ENCODE measurements around the gene PTEN. TPM values are rescaled to one million over a fixed set of nuclear protein-coding genes. Genes with fewer than 3 reads are reported as not detected.

Gene PTEN
- total RNA-seq, 1 experiment from 2014 or later = 58.7 TPM

DNA sequence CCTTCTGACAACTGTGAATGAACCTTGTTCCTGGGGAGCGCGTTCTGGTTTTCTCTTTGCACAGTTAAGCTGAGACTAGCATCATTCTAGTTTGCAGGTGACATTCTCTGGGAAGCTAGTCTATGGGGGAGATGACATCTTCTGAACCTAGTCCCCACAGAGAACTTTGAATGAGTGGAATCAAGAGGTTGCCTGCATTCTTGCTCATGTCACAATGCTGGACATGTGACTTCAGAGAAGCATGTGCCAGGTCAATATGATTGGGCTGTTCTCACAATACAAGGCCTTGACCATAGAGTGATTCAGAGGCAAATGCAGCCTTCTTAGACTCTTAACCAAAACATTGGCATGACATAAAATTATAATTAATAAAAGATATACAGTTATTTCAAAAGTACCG is 22.2 kb upstream of the PTEN start:
- H3K79me2 ChIP-seq (ENCODE audit: insufficient read depth, low read length) = no peaks in the 10 kb centered on the region
- H3K9me3 ChIP-seq (ENCODE audit: control insufficient read depth in 1 of 2, insufficient read depth in 1 of 2, low read depth in 1 of 2, low read length in 2 of 2) = no peaks in the 10 kb centered on the region
- no peak overlapping the region for H3K9ac ChIP-seq (ENCODE audit: low read length)
- no peaks in the 10 kb centered on the region for H3K9me2 ChIP-seq (ENCODE audit: insufficient read depth)
- ChIA-PET POLR2A (interaction anchor here (1.1 kb wide), 1 partner anchor 21 kb away, joined by 4 read pairs; no protein-coding TSS in a partner anchor), RAD21 (ENCODE audit: low non-redundant PET in 1 of 2, low total read pairs in 2 of 2, uncharacterized antibody in 2 of 2, unreplicated experiment in 2 of 2) (interaction anchor here in 1 of 2 experiments (0.7 kb wide), 1 partner anchor 1138 kb away, joined by 3 read pairs; no protein-coding TSS in a partner anchor), CTCF (no interaction called here)
- H2AFZ ChIP-seq (ENCODE audit: low read depth, low read length, poor library complexity, severe bottlenecking) = no peak overlapping the region
- ATAC-seq = no peak
- H3K4me3 ChIP-seq (replicated peaks in 1 of 2; ENCODE audit: low read depth in 1 of 2, low read length in 2 of 2) = no peak overlapping the region
- intact Hi-C loops (cut with micrococcal nuclease) = no loop called here
- no peak overlapping the region for H3K4me2 ChIP-seq (ENCODE audit: low read length)
- no peaks in the 10 kb centered on the region for H3K36me3 ChIP-seq (ENCODE audit: control insufficient read depth in 1 of 2, insufficient read depth in 2 of 2, low read length in 2 of 2)
- BruUV-seq (replicated peaks) = no TSS peak
- no peak for DNase-seq (ENCODE audit: low read depth, low spot score)
- no peak overlapping the region; the same call in 1 of the 2 replicates for H3K27ac ChIP-seq (ENCODE audit: low read depth, low read length)
- H3K4me1 ChIP-seq (ENCODE audit: control insufficient read depth in 1 of 2, insufficient read depth in 2 of 2, low read length in 2 of 2) = peaks cover 37 to 54% of the 10 kb centered on the region in 2 experiments
- H4K20me1 ChIP-seq (ENCODE audit: insufficient read depth) = no peaks in the 10 kb centered on the region
- TF ChIP-seq MAX (IDR thresholded peaks at IDR 0.05) (peak; percentile 42; the same call in 1 of the 2 replicates), CTCF (IDR thresholded peaks at IDR 0.05 in 2 of 3, conservative IDR thresholded peaks at IDR 0.05 in 1 of 3; ENCODE audit: borderline replicate concordance in 1 of 3, insufficient read depth in 1 of 3, low read depth in 2 of 3, low read length in 2 of 3) (no peak)
- no peaks in the 10 kb centered on the region for H3K27me3 ChIP-seq (ENCODE audit: insufficient read depth, low read length)

DNA sequence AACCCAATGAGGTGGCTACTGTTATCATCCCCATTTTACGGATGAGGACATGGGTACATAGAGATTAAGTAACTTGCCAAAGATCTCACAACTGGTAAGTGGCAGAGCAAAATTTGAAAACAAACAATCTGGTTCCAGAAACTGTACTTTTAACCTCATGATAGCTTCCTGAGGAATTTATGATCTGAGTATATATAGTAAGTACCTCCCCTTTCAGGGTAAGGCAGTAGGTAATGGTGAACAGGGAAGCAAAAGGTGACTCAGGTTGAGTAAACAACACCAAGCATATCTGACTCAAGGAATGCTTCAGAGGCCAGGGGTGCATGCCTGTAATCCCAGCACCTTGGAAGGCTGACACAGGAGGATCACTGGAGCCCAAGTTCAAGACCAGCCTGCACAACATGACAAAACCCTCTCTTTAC is 21.2 kb upstream of the PTEN start:
- H3K36me3 ChIP-seq (ENCODE audit: control insufficient read depth in 1 of 2, insufficient read depth in 2 of 2, low read length in 2 of 2) = no peaks in the 10 kb centered on the region
- H3K9ac ChIP-seq (ENCODE audit: low read length) = peak overlapping the region; percentile 54
- H3K4me1 ChIP-seq (ENCODE audit: control insufficient read depth in 1 of 2, insufficient read depth in 2 of 2, low read length in 2 of 2) = peaks cover 37 to 59% of the 10 kb centered on the region in 2 experiments
- intact Hi-C loops (cut with micrococcal nuclease) = no loop called here
- ATAC-seq = peak; percentile 82
- H3K27me3 ChIP-seq (ENCODE audit: insufficient read depth, low read length) = no peaks in the 10 kb centered on the region
- peak overlapping the region; percentile 75 for H3K4me2 ChIP-seq (ENCODE audit: low read length)
- peak; percentile 81 for DNase-seq (ENCODE audit: low read depth, low spot score)
- H3K4me3 ChIP-seq (replicated peaks in 1 of 2; ENCODE audit: low read depth in 1 of 2, low read length in 2 of 2) = peak overlapping the region in 1 of 2 experiments; percentile 35; a peak in 2 of 4 replicates
- RAD21 ChIA-PET (ENCODE audit: low non-redundant PET in 1 of 2, low total read pairs in 2 of 2, uncharacterized antibody in 2 of 2, unreplicated experiment in 2 of 2) = interaction anchor here in 1 of 2 experiments (0.7 kb wide), 1 partner anchor 1137 kb away, joined by 3 read pairs; no protein-coding TSS in a partner anchor
- H2AFZ ChIP-seq (ENCODE audit: low read depth, low read length, poor library complexity, severe bottlenecking) = peak overlapping the region; percentile 55
- BruUV-seq (replicated peaks) = no TSS peak
- H3K9me2 ChIP-seq (ENCODE audit: insufficient read depth) = no peaks in the 10 kb centered on the region
- peak overlapping the region; percentile 70 for H3K27ac ChIP-seq (ENCODE audit: low read depth, low read length)
- no peaks in the 10 kb centered on the region for H3K9me3 ChIP-seq (ENCODE audit: control insufficient read depth in 1 of 2, insufficient read depth in 1 of 2, low read depth in 1 of 2, low read length in 2 of 2)
- CTCF ChIA-PET = no interaction called here
- no peaks in the 10 kb centered on the region for H3K79me2 ChIP-seq (ENCODE audit: insufficient read depth, low read length)
- no peaks in the 10 kb centered on the region for H4K20me1 ChIP-seq (ENCODE audit: insufficient read depth)
- POLR2A ChIA-PET = interaction anchor here (1.1 kb wide), 1 partner anchor 20 kb away, joined by 4 read pairs; no protein-coding TSS in a partner anchor
- TF ChIP-seq CBX3 (IDR thresholded peaks at IDR 0.05; ENCODE audit: low read depth) = peak; percentile 91
- no peak for TF ChIP-seq ELF1 (IDR thresholded peaks at IDR 0.05; ENCODE audit: borderline replicate concordance, low read depth)
- TF ChIP-seq SIN3A (IDR thresholded peaks at IDR 0.05; ENCODE audit: low read depth) = peak; percentile 37; the same call in 1 of the 2 replicates
- TF ChIP-seq TCF7L2 (IDR thresholded peaks at IDR 0.05; ENCODE audit: borderline replicate concordance, extremely low read depth, insufficient read depth, insufficient read length) = no peak
- no peak for TF ChIP-seq POLR2A (IDR thresholded peaks at IDR 0.05; ENCODE audit: borderline replicate concordance, extremely low read depth, insufficient read depth, insufficient read length)
- TF ChIP-seq ATF3 (IDR thresholded peaks at IDR 0.05) = no peak
- no peak for TF ChIP-seq EZH2phosphoT487 (IDR thresholded peaks at IDR 0.05; ENCODE audit: borderline replicate concordance)
- TF ChIP-seq EGR1 (IDR thresholded peaks at IDR 0.05; ENCODE audit: low read depth) = no peak
- peak; percentile 91 for TF ChIP-seq SP1 (IDR thresholded peaks at IDR 0.05; ENCODE audit: low read depth)
- TF ChIP-seq MAX (IDR thresholded peaks at IDR 0.05) = peak; percentile 41; the same call in 1 of the 2 replicates
- TF ChIP-seq REST (IDR thresholded peaks at IDR 0.05; ENCODE audit: low read depth) = no peak
- TF ChIP-seq CEBPB (IDR thresholded peaks at IDR 0.05; ENCODE audit: low read depth) = no peak; the same call in 1 of the 2 replicates
